Heart right ventricle (tissue), 16 donors: ENCODE measurements around the gene MTHFSD. TPM values are rescaled to one million over a fixed set of nuclear protein-coding genes. Genes with fewer than 3 reads are reported as not detected.

Experiments
- ATAC-seq, 8 donors: fragments of 200-7000 bp; cut with Tn5 transposase; one replicate each; pipeline ENCODE4 v1.9.1; 2020; ENCODE audit warnings: mild to moderate bottlenecking in 8 of 8, moderate library complexity in 8 of 8, moderate number of reproducible peaks in 1 of 8
- DNase-seq, 2 donors: peaks; one replicate each; pipeline ENCODE4 v3.0.0-alpha.2; 2020
- H3K27ac ChIP-seq, 10 donors: fragments of 200-600 bp; sonication (generic) in 2 of 10; one replicate each; pipeline versions ENCODE4 v1.5.0 to v1.8.0; 2020 to 2022; ENCODE audit warnings: mild to moderate bottlenecking in 3 of 10
- H3K27me3 ChIP-seq, 7 donors: fragments of 200-600 bp; one replicate each; pipeline ENCODE4 v1.8.0; 2021 to 2022; ENCODE audit warnings: mild to moderate bottlenecking in 2 of 7
- H3K36me3 ChIP-seq, 9 donors: fragments of 200-600 bp; sonication (generic) in 1 of 9; one replicate each; pipeline versions ENCODE4 v1.5.0 to v1.8.0; 2020 to 2022; ENCODE audit warnings: mild to moderate bottlenecking in 2 of 9
- H3K4me1 ChIP-seq, 9 donors: fragments of 200-600 bp; sonication (generic) in 1 of 9; one replicate each; pipeline versions ENCODE4 v1.5.0 to v1.8.0; 2020 to 2022; ENCODE audit warnings: mild to moderate bottlenecking in 4 of 9
- H3K4me3 ChIP-seq, 10 donors: fragments of 200-600 bp; sonication (generic) in 2 of 10; one replicate each; pipeline versions ENCODE4 v1.5.0 to v1.8.0; 2020 to 2022; ENCODE audit warnings: mild to moderate bottlenecking in 7 of 10, moderate library complexity in 2 of 10
- H3K9me3 ChIP-seq, 11 donors: fragments of 200-600 bp in 10 of 11; sonication (generic) in 2 of 11; one replicate each; pipeline versions ENCODE4 v1.5.0 to v1.8.0; 2013 to 2022; ENCODE audit warnings: mild to moderate bottlenecking in 2 of 11, control low read depth in 1 of 11, moderate library complexity in 1 of 11
- CTCF ChIP-seq, 9 donors: fragments of 200-600 bp; sonication (generic) in 2 of 9; IDR thresholded peaks; one replicate each; pipeline versions ENCODE4 v1.5.0 to v1.8.0; 2021 to 2022; ENCODE audit warnings: antibody characterized with exemption in 9 of 9, mild to moderate bottlenecking in 5 of 9, moderate library complexity in 1 of 9
- WGBS, 2 donors: extraction: QIAGEN DNeasy Blood & Tissue Kit; methylation state at CpG; one replicate each; pipeline ENCODE4 v1.1.7; 2013; ENCODE audit warnings: inconsistent platforms in 1 of 2; 5-methylcytosine and 5-hydroxymethylcytosine counted together
- intact Hi-C, 10 donors: fragments of 100-400 bp; cut with DNase I; formaldehyde crosslinking; loops; one replicate each; pipeline versions ENCODE4 v1.11.1 to v1.14.2; 2022
- polyA plus RNA-seq, 2 donors: library from polyadenylated mRNA; stranded (reverse); fragments of 200-250 nt; gene quantifications; one replicate each; pipeline ENCODE4 v1.2.3, GENCODE V29; 2013
- total RNA-seq, 10 donors: library from RNA; stranded (reverse); fragmentation: NEBNext Ultra II Directional in 3 of 10; extraction: Animal tissue kit (Norgen Biotek cat#: 25700) in 3 of 10; gene quantifications; one replicate each; pipeline versions ENCODE4 v1.2.1 to v1.2.4, GENCODE V29; 2021 to 2023
- donor health status: Arrhythmogenic right ventricular cardiomyopathy.
- donor health status: ischemic (EF 13 %, LVEDD 7.1; RV severe dilation, severe dysfunction).
- donor health status: healthy with polysubstance abuse.
- donor health status: DM: no; HTN: yes; CAD: no.
- donor health status: DM: no; HTN: no; CAD: no.
- donor health status: ischemic (EF 25% LVEDD 6.9; RV normal size, moderate dysfunction).
- donor health status: ischemic (EF 25% LVEDD 5.7; RV mildly dilated, moderate dysfunction).
- donor health status: healthy.
- donor health status: DM: yes; HTN: yes; CAD: no.
- donor health status: Ischemic cardiomyopathy.
- donor health status: ischemic (EF 35%, LVEDD 5.7; RV mildly dilated, moderate dysfunction).
- donor health status: nonischemic (EF 11% LVEDD 7.7; RV severe dilation, severe dysfunction).
- donor health status: DM: yes; HTN: yes; CAD: no.
- donor health status: PGD.
- donor health status: ischemic (EF 29% LVEDD 5.4; RV normal size, mild dysfunction).
- donor health status: nonischemic (EF 23%, LVEDD 6.1; RV moderate dilation, normal function).

Gene MTHFSD
- total and polyA plus RNA-seq, 12 donors = 5.1 to 13.1 (median 11.3) TPM

- TF ChIP-seq CTCF (IDR thresholded peaks at IDR 0.05) = no peak
- peaks cover 0 to 100% (median 41%) of the 10 kb centered on the region in 9 donors for H3K36me3 ChIP-seq
- ATAC-seq (no peak), DNase-seq (no peak)
- H3K27ac ChIP-seq = no peak overlapping the region
- H3K4me3 ChIP-seq = no peak overlapping the region
- peaks cover 0 to 20% (median 5%) of the 10 kb centered on the region in 9 donors for H3K4me1 ChIP-seq
- H3K9me3 ChIP-seq = no peaks in the 10 kb centered on the region
- intact Hi-C loops = no loop called here
- WGBS, 2 donors = 93 to 94% methylated on average over 21 of the region's 21 CpGs
- no peaks in the 10 kb centered on the region for H3K27me3 ChIP-seq
These were observed 12.0 kb downstream of the MTHFSD start for GRCh38 chr16:86542756-86543750.

- Histone ChIP-seq H3K27ac (no peak overlapping the region), H3K4me3 (no peak overlapping the region), H3K9me3 (no peaks in the 10 kb centered on the region), H3K4me1 (peaks cover 0 to 12% (median 0%) of the 10 kb centered on the region in 9 donors), H3K36me3 (peaks cover 0 to 100% (median 41%) of the 10 kb centered on the region in 9 donors), H3K27me3 (no peaks in the 10 kb centered on the region)
- 93 to 95% methylated on average over 11 of the region's 11 CpGs for WGBS, 2 donors
- intact Hi-C loops = no loop called here
- ATAC-seq (no peak), DNase-seq (no peak)
- TF ChIP-seq CTCF (IDR thresholded peaks at IDR 0.05) = no peak
These were observed 13.5 kb downstream of the MTHFSD start for GRCh38 chr16:86541560-86541959.

- H3K36me3 ChIP-seq = peaks cover 0 to 100% (median 41%) of the 10 kb centered on the region in 9 donors
- intact Hi-C loops = no loop called here
- DNase-seq (no peak), ATAC-seq (no peak)
- TF ChIP-seq CTCF (IDR thresholded peaks at IDR 0.05) = no peak
- peaks cover 0 to 5% (median 0%) of the 10 kb centered on the region in 9 donors for H3K4me1 ChIP-seq
- 90 to 93% methylated on average over 6 of the region's 6 CpGs for WGBS, 2 donors
- no peaks in the 10 kb centered on the region for H3K27me3 ChIP-seq
- no peak overlapping the region for H3K4me3 ChIP-seq
- H3K27ac ChIP-seq = no peak overlapping the region
- H3K9me3 ChIP-seq = no peaks in the 10 kb centered on the region
These were observed 14.1 kb downstream of the MTHFSD start for GRCh38 chr16:86540894-86541293.

GRCh38 chr16:86538196-86538780 is 16.7 kb downstream of the MTHFSD start:
- ATAC-seq (no peak), DNase-seq (no peak)
- Histone ChIP-seq H3K27ac (no peak overlapping the region), H3K4me3 (no peak overlapping the region), H3K4me1 (no peaks in the 10 kb centered on the region), H3K36me3 (peaks cover 0 to 100% (median 37%) of the 10 kb centered on the region in 9 donors), H3K9me3 (no peaks in the 10 kb centered on the region), H3K27me3 (no peaks in the 10 kb centered on the region)
- no peak for TF ChIP-seq CTCF (IDR thresholded peaks at IDR 0.05)
- intact Hi-C loops = no loop called here
- WGBS, 2 donors = 93 to 95% methylated on average over 17 of the region's 17 CpGs
